Activated CD4-positive, alpha-beta T cell treated with anti-CD3 and anti-CD28 coated beads, Interleukin-2, amount 50 U/mL, for 4 hours (primary cell): ENCODE measurements around the gene GAR1.
"Not testable (repeated sequence)": the region's sequence is repeated elsewhere in the genome, so short reads cannot be mapped to it uniquely, and the experiment has no call there.

Experiments
- DNase-seq, 2 experiments: peaks; one replicate each; pipeline ENCODE4 v3.0.0-alpha.2; 2020

Gene GAR1

GRCh38 chr4:109815151-109816081 lies at the start of gene GAR1:
Gene GAR1, plus strand, starts transcription at chr4:109815762. Its CDS starts 403 bp downstream, at chr4:109816165.
- DNase-seq, result peak; percentile 82 to 83

- not testable (repeated sequence) for DNase-seq
Observed at GRCh38 chr4:109782092-109782491, 33.5 kb upstream of the GAR1 start.

DNA sequence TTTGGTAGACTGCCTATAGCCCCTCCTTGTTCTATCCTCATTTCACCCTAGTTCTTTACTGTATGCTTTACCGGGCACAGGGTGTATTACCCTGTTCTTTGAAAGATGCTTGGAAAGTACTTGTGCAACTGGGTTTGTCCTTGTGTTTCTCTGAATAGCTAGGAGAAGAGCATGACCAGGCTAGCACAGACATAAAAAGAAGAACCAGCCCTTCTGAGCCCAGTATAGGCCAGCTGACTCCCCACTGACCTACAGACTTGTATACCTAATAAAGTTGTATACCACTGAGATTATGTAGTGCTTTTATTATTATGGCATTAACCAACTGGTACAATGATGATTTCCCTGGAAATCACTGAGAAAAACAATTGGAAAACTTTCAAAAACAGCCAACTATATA lies 28.7 kb upstream of the GAR1 start:
- no peak for DNase-seq

GRCh38 chr4:109787807-109788206 lies 27.8 kb upstream of the GAR1 start:
- no peak for DNase-seq

DNA sequence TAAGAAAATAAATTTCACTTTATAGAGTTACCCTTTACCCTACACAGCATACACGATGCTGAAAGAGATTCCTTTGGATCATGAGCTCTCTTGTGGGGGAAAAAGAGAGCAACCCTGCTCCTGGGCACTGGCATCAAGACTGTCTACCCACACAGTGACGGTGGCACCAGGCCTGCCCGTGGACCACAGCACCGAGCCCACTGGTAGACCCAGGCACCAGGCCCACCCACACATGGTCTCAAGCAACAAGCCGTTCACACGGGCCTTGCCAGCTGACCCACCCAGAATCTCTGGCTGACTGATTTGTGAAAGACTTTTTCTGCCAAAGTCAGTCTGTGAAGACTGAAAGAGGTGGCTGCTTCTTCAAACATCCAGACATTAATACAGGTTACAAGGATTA lies 20.5 kb upstream of the GAR1 start:
- no peak for DNase-seq

DNA sequence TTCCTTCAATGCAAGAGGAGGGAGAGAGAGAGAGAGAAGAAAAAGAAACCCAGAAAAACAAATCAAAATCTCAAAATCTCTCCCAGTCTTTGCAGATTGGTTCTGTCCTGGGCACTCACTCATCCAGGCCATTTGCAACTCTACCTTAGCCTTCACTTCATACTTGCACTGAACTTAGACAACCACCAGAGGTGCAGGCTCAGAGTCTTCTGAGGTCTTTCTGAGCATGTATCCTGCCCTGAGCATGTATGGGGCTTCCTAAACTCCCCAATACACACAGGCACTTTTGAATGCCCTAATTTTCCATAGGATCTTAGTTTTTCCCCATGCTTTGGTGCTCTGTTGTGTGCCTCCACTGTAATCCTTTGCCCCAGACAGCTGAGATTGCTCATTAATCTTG lies 16.7 kb upstream of the GAR1 start:
- no peak for DNase-seq

DNA sequence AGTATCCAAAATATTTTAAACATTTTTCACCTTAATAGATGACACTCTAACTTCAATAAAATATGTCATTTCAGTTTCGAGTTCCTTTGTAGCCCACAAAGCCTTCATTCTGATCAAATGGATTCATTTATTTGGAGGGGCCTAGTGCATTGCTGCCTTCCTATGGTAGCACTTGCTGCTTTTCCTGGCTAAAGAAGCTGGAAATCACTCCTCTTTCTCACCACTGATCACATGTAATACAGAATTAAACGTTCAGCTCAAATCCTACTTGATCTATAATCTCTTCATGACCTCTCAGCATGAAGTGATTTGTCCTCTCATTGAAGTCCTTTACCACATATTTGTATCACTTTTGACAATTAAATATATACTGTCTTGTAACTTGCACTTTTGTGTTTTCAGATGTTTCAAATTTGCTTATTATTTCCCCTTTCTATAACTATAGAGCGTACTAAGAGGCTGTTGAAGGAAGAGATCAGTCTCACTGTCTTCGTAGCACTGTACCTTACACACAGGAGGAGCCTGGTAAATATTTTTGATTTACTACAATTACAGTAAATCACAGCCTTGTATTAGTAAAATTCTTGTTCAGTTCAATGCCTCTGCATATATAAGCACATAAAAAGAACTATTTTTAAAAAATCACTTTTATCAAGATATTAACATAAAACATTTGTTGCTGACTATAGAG lies 14.3 kb upstream of the GAR1 start:
- DNase-seq, result no peak

- no peak for DNase-seq
Observed at GRCh38 chr4:109801895-109802319, 13.7 kb upstream of the GAR1 start, which contains the start of gene CFI. Gene CFI, minus strand, starts transcription at chr4:109801999. Its CDS starts 28 bp downstream, at chr4:109801971.

- no peak for DNase-seq
Observed at GRCh38 chr4:109803924-109804571, 11.5 kb upstream of the GAR1 start.

DNA sequence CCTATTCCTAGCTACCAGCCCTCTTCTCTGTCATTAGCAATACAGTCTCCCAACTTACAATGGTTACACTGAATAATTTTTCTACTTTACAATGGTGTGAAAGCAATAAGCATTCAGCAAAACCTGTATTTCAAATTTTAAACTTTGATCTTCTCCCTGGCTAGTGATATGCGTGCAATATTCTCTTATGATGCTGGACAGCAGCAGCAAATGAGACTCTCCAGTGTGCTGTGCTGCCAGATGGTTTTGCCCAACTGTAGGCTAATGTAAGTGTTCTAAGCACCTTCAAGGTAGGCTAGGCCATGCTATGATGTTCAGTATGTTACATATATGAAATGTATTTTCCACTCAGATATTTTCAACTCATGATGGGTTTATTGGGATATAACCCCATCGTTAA lies 5.9 kb upstream of the GAR1 start:
- DNase-seq, result no peak

DNA sequence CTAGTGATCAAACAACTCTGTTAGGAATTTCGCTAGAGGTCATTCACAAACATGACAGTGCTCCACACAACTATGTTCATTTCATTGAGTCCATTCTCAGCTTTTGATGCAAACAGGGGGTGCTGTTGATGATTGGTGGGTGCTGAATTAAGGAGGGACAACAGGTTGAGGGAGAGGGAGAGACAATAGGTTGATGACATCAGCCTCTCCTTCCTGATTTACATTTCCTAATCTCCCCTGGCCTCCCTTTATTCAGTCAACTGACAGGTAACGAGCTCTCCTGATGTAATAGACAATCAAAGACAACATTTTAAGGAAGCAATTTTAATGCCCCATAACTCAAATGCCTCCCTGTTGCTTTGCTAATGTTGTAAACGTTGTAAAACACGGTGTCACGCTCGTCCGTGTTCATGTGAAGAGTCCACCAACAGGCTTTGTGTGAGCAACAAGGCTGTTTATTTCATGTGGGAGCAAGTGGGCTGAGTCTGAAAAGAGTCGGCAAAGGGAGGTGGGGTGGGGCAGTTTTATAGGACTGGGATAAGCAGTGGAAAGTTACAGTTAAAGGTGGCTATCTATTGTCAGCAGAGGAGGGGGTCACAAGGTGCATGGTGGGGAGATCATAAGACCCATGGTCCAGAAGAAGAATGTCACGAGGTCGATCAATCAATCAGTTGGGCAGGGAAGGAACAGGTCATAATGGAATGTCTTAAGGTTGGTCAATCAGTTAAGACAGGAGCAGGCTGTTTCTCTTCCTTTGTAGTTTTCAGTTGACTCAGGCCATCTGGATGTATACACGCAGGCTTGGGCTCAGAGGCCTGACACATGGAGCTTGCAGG lies 4.8 kb upstream of the GAR1 start:
- DNase-seq, result no peak

- DNase-seq, result no peak
Observed at GRCh38 chr4:109811707-109812106, 3.9 kb upstream of the GAR1 start.

DNA sequence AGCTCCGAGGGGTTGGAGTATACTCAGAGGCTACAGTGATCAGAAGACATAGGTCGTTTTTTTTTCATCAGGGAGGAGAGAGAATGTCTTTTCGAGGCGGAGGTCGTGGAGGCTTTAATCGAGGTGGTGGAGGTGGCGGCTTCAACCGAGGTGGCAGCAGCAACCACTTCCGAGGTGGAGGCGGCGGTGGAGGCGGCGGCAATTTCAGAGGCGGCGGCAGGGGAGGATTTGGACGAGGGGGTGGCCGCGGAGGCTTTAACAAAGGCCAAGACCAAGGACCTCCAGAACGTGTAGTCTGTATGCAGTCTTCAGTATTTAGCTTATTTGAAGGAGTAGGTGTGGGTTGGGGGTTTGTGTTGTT lies 500 bp downstream of the GAR1 start:
- peak; percentile 45 to 52 for DNase-seq

- no peak for DNase-seq
Observed at GRCh38 chr4:109816894-109817293, 1.3 kb downstream of the GAR1 start.

DNA sequence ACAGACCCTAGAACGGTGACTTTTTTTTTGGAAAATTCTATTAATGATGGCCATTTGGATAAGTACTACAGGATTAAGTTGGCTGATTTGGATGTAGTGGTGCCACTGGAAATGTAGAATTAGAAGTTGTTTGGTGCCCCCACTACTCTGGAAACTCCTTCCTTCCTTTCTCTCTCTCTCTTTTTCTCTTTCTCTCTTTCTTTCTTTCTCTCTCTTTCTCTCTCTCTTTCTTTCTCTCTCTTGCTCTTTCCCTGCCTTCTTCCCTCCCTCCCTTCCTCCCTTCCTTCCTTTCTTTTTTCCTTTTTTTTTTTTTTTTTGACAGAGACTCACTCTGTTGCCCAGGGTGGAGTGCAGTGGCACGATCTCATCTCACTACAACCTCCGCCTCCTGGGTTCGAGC lies 2.7 kb downstream of the GAR1 start:
- no peak for DNase-seq

DNA sequence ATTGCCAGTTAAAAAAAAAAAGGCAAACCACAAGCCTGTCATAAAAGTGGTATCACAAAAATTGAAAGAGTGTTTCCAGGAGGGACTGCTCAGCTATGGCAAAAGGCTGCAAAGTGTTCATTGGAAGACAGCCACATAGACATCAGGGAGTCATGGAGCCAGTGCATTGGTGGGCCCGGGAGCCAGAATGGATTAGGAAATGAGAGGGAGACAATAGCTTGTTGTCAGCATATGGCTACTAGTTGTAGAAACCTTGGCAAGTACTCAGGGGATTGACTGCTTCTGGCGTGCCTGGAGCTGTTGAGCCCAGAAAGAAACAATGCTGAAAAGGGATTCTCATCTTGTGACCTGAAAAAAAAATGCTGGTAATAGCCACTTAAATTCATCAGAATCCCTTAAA lies 5.0 kb downstream of the GAR1 start:
- no peak for DNase-seq

DNA sequence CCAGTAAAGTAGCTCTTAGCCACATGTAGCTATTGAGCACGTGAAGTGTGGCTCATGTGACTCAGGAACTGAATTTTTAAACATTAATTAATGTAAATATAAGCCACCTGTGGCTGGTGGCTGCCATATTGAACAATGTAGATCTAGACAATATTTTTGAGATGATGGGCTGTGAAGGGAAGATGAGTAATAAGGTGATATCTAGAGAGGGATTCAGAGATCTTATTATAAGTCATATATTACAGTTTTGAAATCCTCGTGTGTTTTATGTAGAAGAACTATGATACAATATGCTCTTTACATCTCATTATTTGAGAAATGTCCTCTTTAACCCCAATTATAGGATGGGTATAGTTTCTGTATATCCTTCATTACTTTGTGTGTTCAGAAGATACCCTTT lies 5.6 kb downstream of the GAR1 start:
- DNase-seq, result no peak

DNA sequence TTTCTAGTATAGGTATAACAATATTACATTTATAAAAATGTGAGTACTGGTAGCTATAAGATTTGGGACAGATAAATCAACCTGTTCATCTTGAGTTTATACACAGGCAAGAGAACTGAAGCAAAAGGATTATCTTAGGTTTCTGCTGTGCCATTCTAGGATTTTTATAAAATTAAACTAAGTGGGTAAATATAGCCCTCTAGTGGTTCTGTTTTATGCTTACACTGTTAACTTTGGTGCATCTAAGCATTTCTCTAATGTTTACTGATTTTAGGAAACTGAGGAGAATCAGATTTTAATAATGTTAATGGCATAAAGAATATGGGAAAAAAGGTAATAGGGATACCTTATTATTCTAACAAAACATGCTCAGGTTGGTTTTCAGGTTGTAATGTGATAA lies 11.2 kb downstream of the GAR1 start:
- no peak for DNase-seq

- no peak for DNase-seq
Observed at GRCh38 chr4:109827672-109828071, 12.1 kb downstream of the GAR1 start, which contains the start of gene RRH. Gene RRH, plus strand, starts transcription at chr4:109827972. Its CDS starts 56 bp downstream, at chr4:109828028.

DNA sequence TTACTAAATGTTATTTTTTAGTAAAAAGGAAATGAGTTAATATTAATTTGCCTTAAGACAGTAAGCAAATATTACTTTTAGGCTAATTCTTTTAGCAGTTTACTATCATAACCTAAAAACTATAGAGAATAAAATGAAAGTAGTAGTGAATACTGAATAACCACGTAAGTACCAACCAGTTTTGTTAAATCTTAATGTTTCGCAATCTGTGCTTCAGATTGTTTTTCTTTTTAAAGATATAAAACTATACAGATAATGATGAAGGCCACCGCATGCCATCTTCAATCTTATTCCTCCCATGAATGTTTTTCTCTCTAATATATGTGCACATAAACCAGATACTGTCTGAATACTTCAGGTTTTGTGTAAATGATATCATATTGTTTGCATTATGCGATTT lies 18.2 kb downstream of the GAR1 start:
- DNase-seq, result no peak

- DNase-seq, result no peak
Observed at GRCh38 chr4:109836985-109837384, 21.4 kb downstream of the GAR1 start.

GRCh38 chr4:109846395-109847098 lies 31.0 kb downstream of the GAR1 start:
- no peak for DNase-seq
